AG10803 (cell line): ENCODE results near the gene COMMD10.

Source experiments
- DNase-seq: peaks from one replicate; pipeline ENCODE4 v3.0.0; 2010; ENCODE audit warnings: low read depth
- H3K4me3 ChIP-seq: 2 replicates; pipeline ENCODE4 v1.5.1; 2011; ENCODE audit warnings: mild to moderate bottlenecking, low read length, control low read depth
- TF ChIP-seq, protein P1 (sequence below): conservative IDR thresholded peaks from 2 replicates; pipeline ENCODE4 v1.5.1; 2011; ENCODE audit warnings: mild to moderate bottlenecking, low read length, control low read depth, inconsistent platforms

Gene COMMD10

GRCh38 chr5:116046261-116046660 is 38.6 kb upstream of the COMMD10 start:
- TF ChIP-seq, protein P1, sequence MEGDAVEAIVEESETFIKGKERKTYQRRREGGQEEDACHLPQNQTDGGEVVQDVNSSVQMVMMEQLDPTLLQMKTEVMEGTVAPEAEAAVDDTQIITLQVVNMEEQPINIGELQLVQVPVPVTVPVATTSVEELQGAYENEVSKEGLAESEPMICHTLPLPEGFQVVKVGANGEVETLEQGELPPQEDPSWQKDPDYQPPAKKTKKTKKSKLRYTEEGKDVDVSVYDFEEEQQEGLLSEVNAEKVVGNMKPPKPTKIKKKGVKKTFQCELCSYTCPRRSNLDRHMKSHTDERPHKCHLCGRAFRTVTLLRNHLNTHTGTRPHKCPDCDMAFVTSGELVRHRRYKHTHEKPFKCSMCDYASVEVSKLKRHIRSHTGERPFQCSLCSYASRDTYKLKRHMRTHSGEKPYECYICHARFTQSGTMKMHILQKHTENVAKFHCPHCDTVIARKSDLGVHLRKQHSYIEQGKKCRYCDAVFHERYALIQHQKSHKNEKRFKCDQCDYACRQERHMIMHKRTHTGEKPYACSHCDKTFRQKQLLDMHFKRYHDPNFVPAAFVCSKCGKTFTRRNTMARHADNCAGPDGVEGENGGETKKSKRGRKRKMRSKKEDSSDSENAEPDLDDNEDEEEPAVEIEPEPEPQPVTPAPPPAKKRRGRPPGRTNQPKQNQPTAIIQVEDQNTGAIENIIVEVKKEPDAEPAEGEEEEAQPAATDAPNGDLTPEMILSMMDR = no peak
- H3K4me3 ChIP-seq = no peak overlapping the region
- DNase-seq = no peak

GRCh38 chr5:116046823-116047222 is 38.0 kb upstream of the COMMD10 start:
- TF ChIP-seq, protein P1 = no peak
- DNase-seq = no peak
- H3K4me3 ChIP-seq = no peak overlapping the region

- TF ChIP-seq, protein P1 = no peak
- no peak overlapping the region for H3K4me3 ChIP-seq
- no peak for DNase-seq
Measured at GRCh38 chr5:116058346-116058936, 26.4 kb upstream of the COMMD10 start.

- DNase-seq = no peak
- no peak overlapping the region for H3K4me3 ChIP-seq
- TF ChIP-seq, protein P1 = no peak
Measured at GRCh38 chr5:116062352-116062751, 22.5 kb upstream of the COMMD10 start.

DNA sequence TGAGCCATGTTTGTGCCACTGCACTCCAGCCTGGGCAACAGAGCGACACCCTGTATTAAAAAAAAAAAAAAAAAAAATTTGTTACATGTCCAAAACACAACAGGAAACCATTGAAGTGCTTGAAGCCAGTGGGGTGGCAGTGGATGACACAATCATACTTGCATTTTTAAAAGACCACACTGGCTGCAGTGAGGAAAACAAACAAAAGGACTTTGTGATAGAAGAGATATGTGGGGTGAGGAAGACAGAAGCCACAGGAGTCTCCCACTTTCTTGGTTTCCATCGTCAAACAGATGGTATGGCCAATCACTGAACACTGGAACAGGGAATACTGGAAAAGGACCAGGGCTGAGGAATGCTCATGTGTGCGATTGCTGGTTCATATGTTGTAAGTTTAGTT is 20.9 kb upstream of the COMMD10 start:
- TF ChIP-seq, protein P1 = no peak
- H3K4me3 ChIP-seq = no peak overlapping the region
- DNase-seq = peak; percentile 22

DNA sequence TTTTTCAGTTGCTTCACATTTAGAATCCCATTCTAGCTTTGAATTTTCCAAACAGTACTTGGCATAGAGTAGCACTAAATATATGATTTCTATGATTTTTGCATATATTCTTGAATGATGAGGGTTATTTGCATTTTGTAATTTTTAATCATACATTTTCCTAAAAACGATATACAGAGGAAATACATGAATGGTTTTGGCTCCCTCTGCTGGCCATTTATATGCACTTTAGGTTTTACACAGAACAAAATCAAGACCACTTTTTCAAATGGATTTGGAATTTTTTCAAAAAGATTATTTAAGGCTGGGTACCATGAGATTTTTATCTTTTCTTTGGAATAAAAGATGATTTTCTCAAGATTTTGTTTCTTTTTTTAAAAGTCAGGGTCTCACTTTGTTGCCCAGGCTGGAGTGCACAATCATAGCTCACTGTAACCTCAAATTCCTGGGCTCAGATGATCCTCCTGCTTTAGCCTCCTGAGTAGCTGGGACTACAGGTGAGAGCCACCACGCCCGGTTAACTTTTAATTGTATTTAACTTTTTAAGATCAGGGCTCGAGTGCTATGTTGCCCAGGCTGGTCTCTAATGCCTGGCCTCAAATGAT is 16.7 kb upstream of the COMMD10 start:
- TF ChIP-seq, protein P1 = peak; percentile 83
- DNase-seq = peak; percentile 60
- H3K4me3 ChIP-seq = no peak overlapping the region

DNA sequence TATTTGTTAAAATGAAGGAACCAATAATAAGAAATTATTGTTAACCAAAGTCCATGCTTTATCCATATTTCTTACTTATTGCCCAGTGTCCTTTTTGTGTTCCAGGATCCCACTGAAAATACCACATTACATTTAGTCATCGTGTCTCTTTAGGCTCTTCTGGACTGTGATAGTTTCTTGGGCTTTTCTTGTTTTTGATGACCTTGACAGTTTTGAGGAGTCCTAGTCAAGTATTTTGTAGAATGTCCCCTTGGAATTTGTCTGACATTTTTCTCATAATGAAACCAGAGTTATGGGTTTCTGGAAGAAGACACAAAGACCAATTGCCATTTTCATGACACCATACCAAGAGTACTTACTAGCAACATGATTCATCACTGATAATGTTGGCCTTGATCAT is 13.6 kb upstream of the COMMD10 start:
- DNase-seq = no peak
- H3K4me3 ChIP-seq = no peak overlapping the region
- TF ChIP-seq, protein P1 = no peak
